Endothelial cell (in vitro differentiated cells): ENCODE data around the gene SMIM12. TPM values are rescaled to one million over a fixed set of nuclear protein-coding genes. Genes with fewer than 3 reads are reported as not detected.
A peak's percentile ranks its signal among the peaks of the same experiment; 100 is the strongest.

Source experiments
- DNase-seq: peaks from one replicate; pipeline ENCODE4 v3.0.0; 2021; ENCODE audit warnings: low spot score
- H3K27ac Mint-ChIP-seq: one replicate; pipeline ENCODE4 v1.8.0; 2021; ENCODE audit warnings: mixed read lengths, inconsistent platforms; ENCODE audit not compliant: unreplicated experiment
- H3K27me3 Mint-ChIP-seq: one replicate; pipeline ENCODE4 v1.8.0; 2021; ENCODE audit warnings: mild to moderate bottlenecking, moderate library complexity, mixed read lengths, inconsistent platforms; ENCODE audit not compliant: unreplicated experiment
- H3K36me3 Mint-ChIP-seq: one replicate; pipeline ENCODE4 v1.8.0; 2021; ENCODE audit warnings: mild to moderate bottlenecking, low read depth, mixed read lengths, inconsistent platforms; ENCODE audit not compliant: unreplicated experiment
- H3K4me1 Mint-ChIP-seq: one replicate; pipeline ENCODE4 v1.8.0; 2021; ENCODE audit warnings: mild to moderate bottlenecking, mixed read lengths, inconsistent platforms; ENCODE audit not compliant: unreplicated experiment
- H3K4me3 Mint-ChIP-seq: one replicate; pipeline ENCODE4 v1.8.0; 2021; ENCODE audit warnings: mild to moderate bottlenecking, mixed read lengths, inconsistent platforms; ENCODE audit not compliant: unreplicated experiment
- H3K9me3 Mint-ChIP-seq: one replicate; pipeline ENCODE4 v1.8.0; 2021; ENCODE audit warnings: mixed read lengths, inconsistent platforms; ENCODE audit not compliant: unreplicated experiment
- CTCF ChIP-seq: fragments of 200-600 bp; sonication (generic); IDR thresholded peaks from one replicate; pipeline ENCODE4 v1.5.0; 2021; ENCODE audit warnings: antibody characterized with exemption; ENCODE audit not compliant: unreplicated experiment
- total RNA-seq: library from RNA; stranded (reverse); fragmentation: NEBNext Ultra II Directional; extraction: Animal tissue kit (Norgen Biotek cat#: 25700); gene quantifications from one replicate; pipeline ENCODE4 v1.2.1, GENCODE V29; 2021; ENCODE audit not compliant: unreplicated experiment

Gene SMIM12
- total RNA-seq, 1 donor from 2014 or later = 84.4 TPM

DNA sequence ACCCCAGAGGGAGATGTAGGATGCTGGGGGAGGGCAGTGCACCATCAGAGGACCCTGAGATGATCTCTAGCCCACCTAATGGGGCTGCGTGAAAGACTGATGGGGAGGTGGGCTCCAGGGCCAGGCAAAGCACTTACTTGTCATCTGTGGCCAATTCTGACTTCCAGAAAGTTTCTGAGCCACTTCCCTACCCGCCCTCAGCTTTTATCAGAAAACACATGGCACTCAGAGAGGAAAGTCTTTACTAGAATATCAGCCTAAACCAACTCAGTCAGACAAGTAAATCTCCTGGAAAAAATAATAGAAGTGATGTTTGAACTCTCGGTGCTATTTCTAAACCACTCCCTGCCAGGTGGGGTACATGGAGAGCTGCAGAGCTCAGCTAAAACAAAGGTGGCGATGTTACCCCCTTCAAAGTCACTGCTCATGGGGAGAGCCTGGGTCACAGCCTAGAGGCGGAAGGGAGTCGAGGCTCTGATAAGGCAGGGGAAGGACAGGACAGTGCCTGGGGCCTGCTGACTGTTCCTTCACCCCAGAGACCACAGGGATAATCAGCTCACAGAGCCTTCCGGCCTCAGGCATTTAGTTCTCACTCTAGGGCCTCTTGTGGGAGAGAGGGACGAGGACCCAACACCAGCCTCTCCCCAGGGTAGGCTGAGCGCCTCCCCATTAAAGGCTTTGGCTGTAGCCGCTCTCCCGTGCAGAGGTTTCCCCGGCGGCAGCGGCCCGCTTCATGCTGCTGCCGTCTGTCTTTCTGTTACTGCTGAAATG lies 14.2 kb downstream of the SMIM12 start:
- Mint-ChIP-seq H3K4me3 (no peak overlapping the region), H3K27ac (peak overlapping the region; percentile 100), H3K36me3 (peaks cover 22% of the 10 kb centered on the region), H3K27me3 (peaks cover 17% of the 10 kb centered on the region), H3K4me1 (peaks cover 94% of the 10 kb centered on the region), H3K9me3 (no peaks in the 10 kb centered on the region)
- no peak for TF ChIP-seq CTCF
- no peak for DNase-seq

DNA sequence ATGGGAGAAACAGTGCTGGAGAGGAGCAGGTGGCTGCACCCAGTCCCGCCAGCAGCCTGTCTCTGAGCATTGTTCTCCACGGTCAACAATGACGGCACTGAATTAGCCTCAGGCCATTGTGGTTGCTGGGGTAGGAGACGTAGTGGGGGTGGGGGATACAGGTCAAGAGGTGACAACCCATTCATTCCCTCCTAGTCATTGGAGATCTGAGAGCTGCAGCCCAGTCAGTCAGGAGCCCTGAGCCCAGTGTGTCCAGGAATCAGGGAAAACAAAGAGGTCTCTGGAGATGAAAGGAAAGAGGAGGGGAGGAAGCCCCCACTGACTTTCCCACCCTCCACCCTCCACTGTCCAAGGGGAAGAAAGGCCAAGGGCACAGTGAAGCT lies 15.3 kb downstream of the SMIM12 start:
- H3K4me3 Mint-ChIP-seq = peak overlapping the region; percentile 59
- H3K4me1 Mint-ChIP-seq = peaks cover 97% of the 10 kb centered on the region
- peaks cover 22% of the 10 kb centered on the region for H3K27me3 Mint-ChIP-seq
- peaks cover 20% of the 10 kb centered on the region for H3K36me3 Mint-ChIP-seq
- H3K27ac Mint-ChIP-seq = peak overlapping the region; percentile 100
- peak; percentile 60 for DNase-seq
- H3K9me3 Mint-ChIP-seq = no peaks in the 10 kb centered on the region
- no peak for TF ChIP-seq CTCF

- H3K9me3 Mint-ChIP-seq = no peaks in the 10 kb centered on the region
- no peak for TF ChIP-seq CTCF
- peak overlapping the region; percentile 68 for H3K4me3 Mint-ChIP-seq
- H3K36me3 Mint-ChIP-seq = peaks cover 15% of the 10 kb centered on the region
- peaks cover 91% of the 10 kb centered on the region for H3K4me1 Mint-ChIP-seq
- peaks cover 20% of the 10 kb centered on the region for H3K27me3 Mint-ChIP-seq
- DNase-seq = peak; percentile 55
- peak overlapping the region; percentile 100 for H3K27ac Mint-ChIP-seq
Measured at GRCh38 chr1:34843392-34844251, 15.9 kb downstream of the SMIM12 start.

DNA sequence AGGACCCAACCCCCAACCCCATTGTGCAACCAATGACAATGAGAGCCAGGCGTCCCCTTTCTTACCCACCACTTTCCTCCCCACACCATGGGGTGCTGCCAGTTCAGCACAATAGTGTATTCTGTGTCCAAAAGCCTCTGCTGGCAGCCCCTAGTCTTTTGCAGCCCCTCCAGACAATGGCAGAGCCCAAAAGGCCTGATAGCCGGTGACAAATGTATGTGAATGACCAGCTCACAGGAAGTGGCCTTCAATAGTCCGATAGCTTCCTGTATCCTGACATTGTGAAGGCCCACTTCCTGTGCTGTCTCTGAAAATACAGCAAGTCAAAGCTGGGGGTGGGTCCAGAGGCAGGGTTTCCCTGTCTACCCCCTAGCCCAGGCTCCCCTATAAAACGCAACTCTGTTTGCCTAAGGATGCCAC lies 16.6 kb downstream of the SMIM12 start:
- H3K27me3 Mint-ChIP-seq = peaks cover 17% of the 10 kb centered on the region
- no peak for TF ChIP-seq CTCF
- H3K27ac Mint-ChIP-seq = peak overlapping the region; percentile 100
- peaks cover 90% of the 10 kb centered on the region for H3K4me1 Mint-ChIP-seq
- H3K4me3 Mint-ChIP-seq = peak overlapping the region; percentile 68
- no peaks in the 10 kb centered on the region for H3K9me3 Mint-ChIP-seq
- H3K36me3 Mint-ChIP-seq = peaks cover 9% of the 10 kb centered on the region
- DNase-seq = peak; percentile 69
